Measurements from ENCODE around the gene CDCA5.

GRCh38 chr11:65095427-65095826, 11.6 kb upstream of the CDCA5 start:
- TF ChIP-seq CTCF (IDR thresholded peaks at IDR 0.05): no peak
- no peak for TF ChIP-seq POLR2AphosphoS5 (IDR thresholded peaks at IDR 0.05; ENCODE audit: low read depth, low read length)

All from Panc1 (cell line).